M059J (cell line): ENCODE measurements around the gene MFAP3. TPM values are rescaled to one million over a fixed set of nuclear protein-coding genes. Genes with fewer than 3 reads are reported as not detected.
"Not testable (repeated sequence)": the region's sequence is repeated elsewhere in the genome, so short reads cannot be mapped to it uniquely, and the experiment has no call there.

Source experiments
- DNase-seq: peaks from one replicate; pipeline ENCODE4 v3.0.0-alpha.2; 2012; ENCODE audit warnings: low read depth
- total RNA-seq: library from RNA; depleted of rRNA; stranded (reverse); fragments of >200 nt; shearing (Covaris generic); gene quantifications from 2 replicates; pipeline ENCODE4 v1.2.3, GENCODE V29; 2014

MFAP3 gene
- total RNA-seq, 1 experiment from 2014 or later: 47.9 TPM

- DNase-seq: no peak
Measured at GRCh38 chr5:154053468-154053867, 14.7 kb downstream of the MFAP3 start.

GRCh38 chr5:154055201-154055600 is 16.4 kb downstream of the MFAP3 start:
- no peak for DNase-seq

GRCh38 chr5:154058055-154059038 is 19.6 kb downstream of the MFAP3 start:
- DNase-seq: peak; percentile 55

- DNase-seq: no peak
Measured at GRCh38 chr5:154059039-154059430, 20.3 kb downstream of the MFAP3 start.

- DNase-seq: no peak
Measured at GRCh38 chr5:154059583-154059982, 20.8 kb downstream of the MFAP3 start.

GRCh38 chr5:154060606-154061005 is 21.8 kb downstream of the MFAP3 start:
- no peak for DNase-seq

GRCh38 chr5:154063372-154063771 is 24.6 kb downstream of the MFAP3 start:
- DNase-seq: no peak

GRCh38 chr5:154065971-154066370 is 27.2 kb downstream of the MFAP3 start:
- no peak for DNase-seq

- not testable (repeated sequence) for DNase-seq
Measured at GRCh38 chr5:154069854-154070253, 31.1 kb downstream of the MFAP3 start.

GRCh38 chr5:154071799-154072413 is 33.1 kb downstream of the MFAP3 start:
- no peak for DNase-seq

GRCh38 chr5:154072414-154073171 is 33.8 kb downstream of the MFAP3 start:
- DNase-seq: peak; percentile 65

GRCh38 chr5:154076240-154076922 is 37.6 kb downstream of the MFAP3 start:
- no peak for DNase-seq

GRCh38 chr5:154077696-154078095 is 38.9 kb downstream of the MFAP3 start:
- peak; percentile 79 for DNase-seq

- peak; percentile 55 for DNase-seq
Measured at GRCh38 chr5:154078272-154078671, 39.5 kb downstream of the MFAP3 start.

GRCh38 chr5:154081246-154081645 is 42.5 kb downstream of the MFAP3 start:
- no peak for DNase-seq

GRCh38 chr5:154084062-154084639 is 45.4 kb downstream of the MFAP3 start:
- peak; percentile 15 for DNase-seq

- no peak for DNase-seq
Measured at GRCh38 chr5:154086146-154086545, 47.4 kb downstream of the MFAP3 start.

GRCh38 chr5:154086641-154087040 is 47.9 kb downstream of the MFAP3 start:
- DNase-seq: no peak

- peak; percentile 63 for DNase-seq
Measured at GRCh38 chr5:154087260-154087659, 48.5 kb downstream of the MFAP3 start.

GRCh38 chr5:154088801-154089200 is 50.0 kb downstream of the MFAP3 start:
- DNase-seq: no peak

GRCh38 chr5:154090656-154091055 is 51.9 kb downstream of the MFAP3 start:
- no peak for DNase-seq
